GM21825 (cell line): Measurements from ENCODE around the gene ADA.
"Not testable (repeated sequence)": the region's sequence is repeated elsewhere in the genome, so short reads cannot be mapped to it uniquely, and the experiment has no call there.

Experiments
- ATAC-seq: cut with Tn5 transposase; IDR thresholded peaks from one replicate; pipeline ENCODE4 v1.9.1; 2021; ENCODE audit warnings: mild to moderate bottlenecking, moderate library complexity; ENCODE audit not compliant: unreplicated experiment

ADA gene

GRCh38 chr20:44601236-44601671 is 50.2 kb downstream of the ADA start:
- ATAC-seq = no peak

DNA sequence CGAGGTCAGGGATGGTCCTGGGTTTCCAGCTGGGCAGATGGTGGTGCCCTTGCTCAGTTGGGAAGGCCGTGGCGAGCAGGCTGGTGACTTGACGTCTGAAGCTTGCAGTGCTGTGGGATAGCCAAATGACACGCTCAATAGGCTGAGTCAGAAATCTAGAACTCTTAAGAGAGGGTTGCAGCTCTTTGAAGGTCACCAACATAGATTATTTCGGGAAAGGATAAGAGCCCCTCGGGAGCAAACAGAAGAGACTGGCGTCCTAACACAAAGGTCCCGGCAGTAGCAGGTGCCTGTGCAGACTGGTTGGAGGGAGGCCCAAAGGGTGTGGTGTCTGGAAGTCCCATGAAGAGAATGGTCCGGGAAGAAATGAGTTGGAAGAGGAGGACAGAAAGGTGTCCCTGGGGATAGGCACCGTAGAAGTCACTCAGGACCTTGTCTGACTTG is 50.7 kb downstream of the ADA start:
- no peak for ATAC-seq

DNA sequence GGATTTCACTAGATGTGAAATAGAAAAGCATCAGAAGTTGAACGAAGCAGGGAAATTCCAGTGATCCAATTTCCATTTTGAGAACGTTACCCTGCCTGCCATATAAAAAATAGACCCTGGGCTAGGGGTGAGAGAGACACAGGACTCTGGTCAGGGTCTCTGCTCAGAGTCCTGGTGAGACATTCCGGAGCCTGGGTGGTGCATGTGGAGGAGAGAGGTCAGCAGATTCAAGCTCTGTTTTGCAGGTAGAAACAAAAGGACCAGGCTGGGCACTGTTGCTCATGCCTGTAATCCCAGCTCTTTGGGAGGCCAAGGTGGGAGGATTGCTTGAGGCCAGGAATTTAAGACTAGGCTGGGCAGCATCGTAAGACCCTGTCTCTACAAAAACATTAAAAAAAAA is 51.2 kb downstream of the ADA start:
- ATAC-seq = no peak

DNA sequence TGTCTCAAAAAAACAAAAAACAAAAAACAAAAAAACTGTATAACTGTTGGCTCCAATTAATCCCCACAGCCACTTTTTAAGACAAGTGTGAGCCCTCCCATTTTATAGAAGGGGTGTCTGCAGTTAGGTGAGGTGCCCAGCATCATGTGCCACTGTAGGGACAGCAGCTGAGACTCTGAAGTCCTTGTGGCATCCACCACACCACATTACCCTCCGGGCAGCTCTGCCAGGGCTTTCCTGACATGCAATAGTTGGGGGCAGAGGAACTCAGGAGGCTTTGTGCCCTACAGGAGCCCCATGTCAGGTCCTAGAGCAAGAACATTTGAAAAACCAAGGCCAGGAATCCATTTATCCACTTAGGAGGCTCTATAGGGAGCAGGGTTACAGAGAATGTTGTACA is 51.8 kb downstream of the ADA start:
- ATAC-seq = no peak

GRCh38 chr20:44598423-44599305 is 52.8 kb downstream of the ADA start:
- no peak for ATAC-seq

DNA sequence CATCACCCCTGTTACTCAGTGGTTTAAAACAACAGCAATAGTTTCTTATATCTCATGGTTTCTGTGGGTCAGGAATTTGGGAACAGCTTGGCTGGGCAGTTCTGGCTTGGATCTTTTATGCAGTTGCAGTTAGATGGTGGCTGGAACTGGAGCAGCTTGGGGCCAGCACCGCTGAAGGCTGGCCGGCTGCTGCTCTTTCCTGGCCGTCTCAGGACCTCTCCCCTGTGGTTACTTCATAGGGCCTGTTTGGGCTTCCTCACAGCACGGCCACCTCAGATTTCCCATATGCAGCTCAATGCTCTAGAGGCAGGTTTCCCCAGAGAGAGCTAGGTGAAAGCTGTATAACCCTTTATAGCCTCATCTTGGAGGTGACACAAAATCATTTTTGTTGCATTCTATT is 53.6 kb downstream of the ADA start:
- ATAC-seq = no peak

GRCh38 chr20:44597516-44597915 is 54.0 kb downstream of the ADA start:
- ATAC-seq = no peak

DNA sequence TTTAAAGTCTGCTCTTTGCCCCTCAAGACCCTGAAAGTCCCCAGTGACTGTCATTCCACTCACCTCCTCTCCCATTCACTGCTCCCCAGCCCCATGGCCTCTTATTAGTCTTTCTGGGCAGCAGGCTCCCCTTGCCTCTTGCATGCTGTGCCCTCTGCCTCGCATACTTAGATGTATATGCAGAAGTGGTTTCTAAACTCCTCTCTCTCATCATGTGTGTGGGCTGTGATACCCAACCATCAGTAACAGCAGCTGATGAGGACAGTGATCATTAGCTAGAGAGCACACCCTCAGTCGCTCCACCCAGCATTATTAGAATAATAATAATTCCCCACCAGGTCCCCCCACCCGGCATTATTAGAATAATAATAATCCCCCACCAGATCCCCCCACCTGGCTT is 54.6 kb downstream of the ADA start:
- ATAC-seq = no peak

- ATAC-seq = no peak
These were observed 55.5 kb downstream of the ADA start for GRCh38 chr20:44596010-44596409.

DNA sequence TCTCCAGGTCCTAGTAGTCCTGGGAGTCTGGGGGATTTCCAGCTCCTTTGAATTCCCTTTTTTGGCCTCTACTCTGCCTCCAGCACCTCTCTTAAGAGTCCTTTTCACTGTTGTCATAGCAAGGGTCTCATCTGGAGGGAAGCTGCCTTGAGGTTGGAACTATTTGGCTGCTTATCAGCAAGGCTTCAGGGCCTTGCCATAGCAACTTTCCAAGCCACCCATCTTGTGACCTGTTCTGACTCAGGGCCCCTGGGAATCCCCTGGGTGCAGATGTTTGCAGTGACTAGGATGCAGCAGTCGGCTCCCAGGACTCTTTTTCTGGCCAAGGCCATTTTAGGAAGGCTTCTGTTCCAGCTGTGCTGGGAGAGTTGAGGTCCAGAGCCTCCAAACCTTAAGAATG is 56.8 kb downstream of the ADA start:
- ATAC-seq = peak; percentile 48

- no peak for ATAC-seq
These were observed 57.7 kb downstream of the ADA start for GRCh38 chr20:44593751-44594150.

DNA sequence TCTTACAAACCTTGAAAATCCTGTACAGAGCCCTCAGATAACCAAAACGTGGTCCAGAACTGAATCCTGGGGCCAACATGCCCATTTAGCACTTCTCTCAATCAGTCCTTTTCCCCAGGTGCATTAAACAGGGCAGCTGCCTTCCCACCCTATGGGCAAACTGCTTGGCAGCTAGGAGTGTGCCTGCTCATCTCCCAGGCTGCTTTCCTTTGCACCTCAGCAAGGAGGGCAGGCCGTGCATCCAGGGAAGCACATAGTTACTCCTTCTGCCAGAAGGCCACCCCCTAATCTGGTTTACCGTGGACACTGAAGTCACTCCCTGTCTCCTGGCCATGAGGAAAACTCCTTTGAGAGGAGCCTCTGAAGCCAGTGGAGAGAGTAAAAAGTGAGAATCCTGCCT is 59.1 kb downstream of the ADA start:
- no peak for ATAC-seq

- no peak for ATAC-seq
These were observed 60.3 kb downstream of the ADA start for GRCh38 chr20:44590980-44591778.

DNA sequence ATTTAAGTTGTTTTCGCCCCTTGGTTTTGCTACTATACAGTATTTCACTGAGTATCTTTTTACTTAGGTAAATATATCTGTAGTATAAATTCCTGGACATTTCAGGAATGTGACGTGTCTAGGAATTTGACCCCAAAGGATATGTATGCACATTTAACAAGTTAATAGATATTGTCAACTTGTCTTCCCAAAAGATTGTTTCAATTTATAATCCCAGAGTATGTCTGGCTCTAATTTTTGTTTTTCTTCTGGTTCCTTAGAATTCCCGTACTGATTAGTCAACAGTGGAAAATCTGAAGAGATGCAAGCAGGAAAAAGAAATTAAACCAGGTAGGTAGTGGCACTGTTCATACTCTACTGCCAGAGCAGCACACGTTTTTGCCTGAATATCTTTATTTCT is 62.0 kb downstream of the ADA start:
- no peak for ATAC-seq

GRCh38 chr20:44588321-44588720 is 63.2 kb downstream of the ADA start:
- not testable (repeated sequence) for ATAC-seq

- ATAC-seq = no peak
These were observed 64.2 kb downstream of the ADA start for GRCh38 chr20:44587035-44587980.

DNA sequence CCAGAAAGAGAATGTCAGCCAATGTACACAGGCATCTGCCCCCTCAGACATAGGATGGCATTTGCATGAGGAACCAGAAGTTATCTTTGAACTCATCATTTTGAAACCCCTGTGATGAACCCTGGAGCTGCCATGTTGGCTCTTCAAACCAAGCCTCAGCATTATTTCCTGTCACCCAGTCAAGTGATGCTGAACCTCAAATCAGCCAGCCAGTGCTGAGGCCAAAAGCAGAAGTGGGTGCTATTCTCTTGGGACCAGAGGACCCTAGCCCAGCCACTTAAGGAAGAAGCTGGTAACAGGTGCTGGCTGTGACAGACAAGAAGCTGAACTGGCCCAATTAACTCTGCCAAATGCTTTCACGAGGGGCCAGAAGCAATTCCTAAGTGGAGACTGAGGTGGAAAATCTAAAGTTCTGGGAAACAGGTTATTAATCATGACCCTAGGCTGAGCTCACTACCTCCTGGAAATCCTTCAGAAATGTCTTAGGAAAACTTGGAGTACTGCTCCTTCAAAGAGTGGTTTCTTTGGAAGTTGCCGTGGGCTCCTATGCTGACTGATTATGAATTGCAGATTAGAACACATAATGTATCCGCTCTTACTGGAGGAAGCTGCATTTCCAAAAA is 65.1 kb downstream of the ADA start:
- ATAC-seq = peak; percentile 61

- ATAC-seq = no peak
These were observed 66.2 kb downstream of the ADA start for GRCh38 chr20:44585057-44585963.

- ATAC-seq = no peak
These were observed 67.3 kb downstream of the ADA start for GRCh38 chr20:44584162-44584561.
